HG03280 (cell line): ENCODE measurements around the gene PHF14.
"Not testable (repeated sequence)": the region's sequence is repeated elsewhere in the genome, so short reads cannot be mapped to it uniquely, and the experiment has no call there.

Experiments
- ATAC-seq: cut with Tn5 transposase; IDR thresholded peaks from one replicate; pipeline ENCODE4 v1.9.1; 2021; ENCODE audit warnings: mild to moderate bottlenecking, moderate library complexity; ENCODE audit not compliant: unreplicated experiment

Gene PHF14

DNA sequence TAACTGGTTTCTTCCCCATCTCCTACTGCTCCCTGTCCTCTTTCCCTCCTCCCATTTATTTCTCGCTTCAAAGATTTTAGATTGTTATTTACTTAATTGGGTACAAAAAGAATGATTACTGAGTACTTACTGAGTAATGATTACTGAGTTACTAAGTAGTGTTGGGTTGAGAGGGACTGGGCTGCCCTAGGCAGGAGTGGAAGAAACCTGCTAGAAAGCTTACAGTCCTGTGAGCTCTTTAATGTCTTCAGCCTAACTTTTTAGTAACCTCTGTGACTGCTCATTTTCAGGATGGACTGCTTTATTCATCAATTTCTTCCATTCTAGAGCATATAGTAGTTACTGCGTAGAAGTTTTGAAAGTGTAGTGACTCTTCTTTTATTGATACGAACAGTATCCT is 7.6 kb downstream of the PHF14 start:
- ATAC-seq = no peak

DNA sequence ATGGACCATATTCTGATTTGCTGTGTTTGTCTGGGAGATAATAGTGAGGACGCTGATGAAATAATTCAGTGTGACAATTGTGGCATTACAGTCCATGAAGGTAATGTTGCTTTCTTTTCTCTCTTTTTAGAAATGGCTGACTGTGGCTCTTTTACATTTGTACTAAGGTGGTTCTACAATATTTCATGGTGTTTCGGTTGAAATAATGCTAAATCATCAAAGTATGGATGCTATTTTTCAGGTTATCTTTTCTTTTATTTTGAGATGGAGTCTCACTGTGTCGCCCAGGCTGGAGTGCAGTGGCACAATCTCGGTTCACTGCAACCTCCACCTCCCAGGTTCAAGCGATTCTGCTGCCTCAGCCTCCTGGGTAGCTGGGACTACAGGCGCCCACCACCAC is 17.1 kb downstream of the PHF14 start:
- not testable (repeated sequence) for ATAC-seq

- not testable (repeated sequence) for ATAC-seq
Observed at GRCh38 chr7:10995482-10996166, 22.0 kb downstream of the PHF14 start.

- no peak for ATAC-seq
Observed at GRCh38 chr7:10998996-10999757, 25.5 kb downstream of the PHF14 start.

DNA sequence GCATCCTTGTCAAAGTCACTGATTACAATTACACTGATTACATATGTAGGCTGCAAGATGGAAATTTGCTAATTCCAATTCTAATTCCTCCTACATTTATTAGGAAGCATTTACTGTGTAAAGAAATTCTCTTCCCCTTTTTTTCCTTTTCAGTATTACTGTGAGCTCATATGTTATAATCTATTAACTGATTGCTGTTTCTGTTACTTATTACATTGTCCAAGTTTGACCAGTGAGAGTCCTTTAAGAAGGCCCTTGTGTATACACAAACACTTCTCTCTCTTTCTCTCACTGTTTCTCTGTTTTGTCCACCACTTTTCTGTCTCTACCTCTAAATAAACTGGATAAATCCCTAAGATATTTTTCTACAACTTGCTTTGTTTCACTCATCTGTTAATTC is 31.5 kb downstream of the PHF14 start:
- no peak for ATAC-seq

DNA sequence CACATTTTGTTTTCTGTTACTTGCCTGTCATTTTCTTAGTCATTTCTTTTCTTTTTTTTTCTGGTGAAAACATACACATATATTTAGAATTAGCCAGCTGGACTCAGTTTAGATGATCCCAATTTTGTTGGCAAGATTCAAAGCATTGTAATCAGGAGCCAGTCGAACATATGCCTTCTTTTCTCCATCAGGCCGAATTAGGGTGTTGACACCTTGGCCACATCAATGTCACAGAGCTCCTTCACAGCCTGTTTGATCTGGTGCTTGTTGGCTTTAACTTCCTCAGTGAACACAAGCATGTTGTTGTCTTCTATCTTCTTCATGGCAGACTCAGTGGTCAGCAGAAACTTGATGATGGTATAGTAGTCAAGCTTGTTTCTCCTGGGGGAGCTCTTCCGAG is 32.6 kb downstream of the PHF14 start:
- ATAC-seq = no peak

GRCh38 chr7:11009631-11010030 is 36.0 kb downstream of the PHF14 start:
- ATAC-seq = no peak

DNA sequence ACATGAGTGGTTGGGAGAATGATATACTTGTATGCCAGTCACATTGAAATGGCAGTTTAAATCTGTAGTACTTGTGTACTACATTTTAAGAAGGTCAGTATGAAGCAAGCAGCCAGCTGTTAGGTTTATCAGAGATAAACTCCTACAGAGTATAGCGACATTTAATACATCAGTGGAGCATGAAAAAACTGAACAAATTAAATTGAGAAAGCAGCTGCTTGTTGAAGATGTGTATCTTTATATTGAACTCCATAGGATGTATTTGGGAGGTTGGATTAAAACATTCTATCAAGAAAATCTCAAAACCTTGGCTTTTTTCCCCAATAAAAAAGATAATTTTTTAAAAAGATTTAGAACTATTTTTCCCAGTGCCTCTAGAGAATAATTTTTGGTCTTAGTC is 47.8 kb downstream of the PHF14 start:
- no peak for ATAC-seq

DNA sequence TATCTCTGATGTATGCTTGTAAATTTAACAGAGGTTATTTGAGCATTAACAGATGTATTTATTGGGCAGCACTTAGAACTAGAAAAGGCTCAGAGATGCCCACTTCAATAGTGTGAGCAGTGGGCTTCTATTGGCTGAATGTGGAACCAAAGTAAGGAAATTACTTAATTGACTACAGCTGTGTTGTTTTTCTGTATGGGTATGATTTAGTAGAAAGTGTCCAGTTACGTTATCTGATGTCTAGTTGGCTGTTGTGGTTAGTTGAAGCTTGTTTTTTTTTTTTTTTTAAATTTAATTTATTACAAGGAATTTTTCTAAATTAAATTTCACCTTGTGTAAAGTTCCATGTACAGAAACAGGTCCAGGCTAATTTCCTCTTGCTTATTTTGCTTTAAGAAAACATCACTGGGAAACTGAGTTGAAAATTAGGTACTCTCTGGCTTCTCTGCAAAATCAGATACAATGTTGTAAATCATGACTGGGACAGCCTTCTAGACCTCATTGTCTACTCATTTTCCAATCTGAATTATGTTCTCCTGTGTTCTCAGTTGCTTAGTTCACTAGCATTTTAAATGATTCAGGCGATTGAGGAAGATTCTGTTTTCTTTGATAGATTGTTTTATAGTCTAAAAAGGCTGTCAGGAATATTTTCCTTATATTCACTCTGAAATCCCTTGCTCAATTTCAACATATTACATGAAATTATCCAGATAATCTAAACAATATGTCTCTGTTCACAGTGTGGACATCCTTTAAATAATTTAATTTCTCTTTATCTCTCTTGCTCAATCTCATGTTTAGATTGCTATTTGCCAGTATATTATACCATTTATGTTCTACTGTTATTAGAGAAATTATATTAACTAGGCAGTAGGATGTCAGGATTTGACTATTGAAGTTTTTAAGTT is 53.0 kb downstream of the PHF14 start:
- no peak for ATAC-seq

- no peak for ATAC-seq
Observed at GRCh38 chr7:11035661-11036060, 62.0 kb downstream of the PHF14 start.

DNA sequence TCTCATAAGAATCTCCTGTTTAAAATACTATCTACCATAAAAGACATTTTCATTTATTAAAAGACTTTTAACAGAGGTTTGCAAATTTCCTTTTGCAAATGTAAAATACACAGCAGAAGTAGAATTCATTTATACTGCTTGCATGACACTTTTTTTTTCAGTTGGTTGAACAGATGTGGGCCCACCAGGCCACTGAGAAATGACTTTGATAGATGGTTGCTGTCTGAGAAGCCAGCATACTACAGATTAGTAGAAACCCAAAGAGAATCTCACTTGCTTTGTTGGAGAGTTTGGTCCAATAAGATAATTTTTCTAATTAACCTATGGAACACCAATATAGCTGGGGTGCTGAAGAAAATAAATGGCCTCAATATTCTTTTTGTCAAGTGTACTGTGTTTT is 66.3 kb downstream of the PHF14 start:
- no peak for ATAC-seq

DNA sequence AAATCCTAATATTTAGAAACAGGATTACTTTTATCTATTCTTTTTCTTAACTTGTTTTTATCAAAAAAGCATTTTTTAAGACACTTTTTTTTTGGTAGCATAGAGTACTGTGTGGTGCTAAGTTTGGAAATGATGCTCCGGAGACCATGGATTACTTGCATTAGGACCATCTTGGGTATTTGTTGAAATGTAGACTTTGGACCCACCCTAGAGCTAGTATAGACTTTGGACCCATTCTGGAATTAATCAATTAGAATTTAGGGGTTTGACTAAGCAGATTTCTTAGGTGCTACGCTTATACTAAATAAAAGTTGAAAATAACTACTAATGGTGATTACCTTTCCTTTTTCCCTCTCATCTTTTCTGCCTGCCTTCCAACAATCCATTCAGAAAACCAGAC is 80.4 kb downstream of the PHF14 start:
- ATAC-seq = no peak

GRCh38 chr7:11060893-11061292 is 87.2 kb downstream of the PHF14 start:
- no peak for ATAC-seq

DNA sequence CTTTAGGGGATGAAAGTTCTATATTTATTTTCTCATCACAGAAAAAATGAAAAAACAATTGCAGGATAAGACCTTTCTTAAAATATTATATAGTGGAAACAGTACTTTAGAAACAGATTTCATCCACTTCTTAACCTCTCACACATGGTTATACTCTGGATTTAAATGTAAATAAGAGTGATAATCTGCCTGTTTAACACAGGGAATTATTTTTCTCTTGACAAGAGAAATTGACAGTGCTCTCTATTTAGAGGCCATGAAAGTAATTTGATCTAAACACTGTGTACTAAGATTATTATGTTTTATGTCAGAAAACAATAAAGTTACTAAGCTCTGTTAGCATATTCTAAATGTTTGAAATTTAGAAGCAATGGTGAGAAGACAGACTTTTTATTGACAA is 88.4 kb downstream of the PHF14 start:
- no peak for ATAC-seq

DNA sequence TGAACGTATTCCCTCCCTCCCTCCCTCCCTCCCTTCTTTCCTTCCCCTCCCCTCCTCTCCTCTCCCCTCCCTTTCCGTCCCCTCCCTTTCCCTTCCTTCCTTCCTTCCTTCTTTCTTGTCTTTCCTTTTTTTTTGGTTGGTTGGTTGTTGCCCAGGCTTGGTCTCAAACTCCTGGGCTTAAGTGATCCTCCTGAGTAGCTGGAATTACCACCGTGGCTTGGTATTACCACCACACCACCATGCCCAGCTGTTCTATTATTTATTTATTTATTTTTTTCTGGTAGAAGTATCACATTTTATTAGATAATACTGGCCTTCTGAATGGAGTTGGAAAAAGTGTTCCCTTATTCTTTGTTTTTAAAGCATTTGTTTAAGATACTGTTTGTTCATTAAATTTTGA is 95.9 kb downstream of the PHF14 start:
- ATAC-seq = no peak

DNA sequence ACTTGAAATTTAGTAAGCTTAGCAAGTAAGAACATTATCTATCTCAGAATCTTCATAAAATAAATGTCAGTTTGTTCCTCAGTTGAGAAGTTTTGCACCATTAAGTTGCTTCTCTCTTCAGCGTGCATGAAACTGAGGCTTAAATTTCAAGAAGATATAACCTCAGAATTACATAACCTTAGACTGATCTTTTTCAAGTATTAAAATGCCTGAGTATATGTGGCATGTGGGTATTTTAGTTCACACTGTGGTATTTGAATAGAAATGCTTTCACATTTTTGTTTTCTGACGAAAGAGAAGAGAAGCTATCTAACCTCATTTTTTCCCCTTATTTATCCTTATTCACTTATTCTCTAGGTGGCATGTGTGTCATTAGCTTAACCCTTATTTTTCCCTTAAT is 104.1 kb downstream of the PHF14 start:
- no peak for ATAC-seq

- no peak for ATAC-seq
Observed at GRCh38 chr7:11078247-11078834, 104.7 kb downstream of the PHF14 start.

DNA sequence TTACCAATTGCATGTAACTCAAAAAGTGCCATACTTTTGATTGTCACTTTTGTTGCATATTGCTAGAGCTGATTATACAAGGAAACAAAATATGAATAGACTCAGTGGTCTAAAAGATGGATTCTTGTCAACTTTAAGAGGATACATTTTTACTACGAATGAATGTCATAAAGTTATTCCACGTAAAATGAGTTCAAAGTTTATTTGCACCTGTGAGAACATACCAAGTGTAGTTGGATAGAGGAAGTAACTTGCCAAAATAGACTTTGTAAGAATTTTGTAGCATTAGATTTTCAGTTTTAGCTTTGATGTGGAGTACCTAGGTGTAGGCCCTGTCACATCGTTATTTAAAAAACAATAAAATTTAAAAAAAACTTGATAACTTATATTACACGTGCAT is 106.2 kb downstream of the PHF14 start:
- no peak for ATAC-seq

DNA sequence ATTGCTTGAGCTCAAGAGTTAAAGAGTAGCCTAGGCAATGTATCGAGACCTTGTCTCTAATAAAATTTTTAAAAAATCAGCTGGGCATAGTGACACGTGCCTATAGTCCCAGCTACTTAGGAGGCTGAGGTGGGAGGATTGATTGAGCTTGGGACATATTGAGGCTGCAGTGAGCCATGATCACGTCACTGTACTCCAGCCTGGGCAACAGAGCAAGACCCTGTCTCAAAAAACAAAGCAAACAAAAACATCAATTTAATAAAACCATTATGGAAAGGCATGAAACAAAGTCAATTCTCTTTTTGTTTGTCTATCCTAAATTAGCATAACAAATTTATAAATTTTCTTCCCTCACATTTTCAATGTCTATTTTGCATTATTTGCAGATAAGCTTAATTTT is 108.4 kb downstream of the PHF14 start:
- ATAC-seq = no peak

DNA sequence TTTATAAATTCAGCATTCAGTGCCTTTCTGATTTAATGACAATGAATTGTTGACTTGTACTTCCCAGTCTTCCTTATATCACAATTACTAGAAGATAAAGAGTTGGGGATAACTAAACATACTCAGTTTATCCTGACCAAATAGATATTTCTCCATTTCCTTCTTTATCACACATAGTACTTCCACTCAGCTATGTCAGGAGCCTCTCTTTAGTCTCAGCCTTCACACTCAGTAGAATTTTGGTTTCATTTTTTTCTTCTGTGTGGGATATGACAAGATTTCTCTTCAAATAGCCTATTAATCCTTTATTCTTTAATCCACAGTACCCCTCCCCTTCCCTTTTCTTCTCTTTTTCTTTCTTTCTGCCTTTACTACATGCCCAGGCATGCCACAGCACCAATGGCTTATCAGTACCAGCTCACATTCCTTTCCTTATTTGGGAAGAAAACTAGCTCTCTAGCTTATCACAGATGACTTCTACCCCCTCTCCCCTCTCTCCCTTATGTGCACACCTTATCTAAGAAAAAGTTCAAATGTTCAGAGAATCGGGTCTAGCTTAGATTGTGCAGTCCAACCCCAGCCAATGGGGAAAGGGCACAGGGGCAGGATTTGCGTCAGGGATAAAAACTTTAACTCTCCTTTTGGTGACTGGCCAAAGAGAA is 109.0 kb downstream of the PHF14 start:
- ATAC-seq = no peak

GRCh38 chr7:11083214-11083568 is 109.5 kb downstream of the PHF14 start:
- no peak for ATAC-seq
